Fibroblast of the aortic adventitia (primary cell): ENCODE measurements around the gene CCDC27. TPM values are rescaled to one million over a fixed set of nuclear protein-coding genes. Genes with fewer than 3 reads are reported as not detected.

Source experiments
- DNase-seq: peaks from one replicate; pipeline ENCODE4 v3.0.0-alpha.2; 2010; ENCODE audit warnings: low read depth
- H3K4me3 ChIP-seq: 2 replicates; pipeline ENCODE4 v1.5.1; 2011; ENCODE audit warnings: low read depth, mild to moderate bottlenecking, control low read depth, low read length, moderate library complexity
- CTCF ChIP-seq: IDR thresholded peaks from 2 replicates; pipeline ENCODE4 v1.5.1; 2011; ENCODE audit warnings: mild to moderate bottlenecking, low read length, control low read depth, inconsistent platforms; ENCODE audit not compliant: insufficient read depth
- total RNA-seq: library from RNA; depleted of rRNA; stranded (reverse); fragments of >200 nt; gene quantifications from 2 replicates; pipeline ENCODE4 v1.2.3, GENCODE V29; 2012; ENCODE audit warnings: low replicate concordance

Gene CCDC27
- not detected in 2 replicates for total RNA-seq

- no peak for TF ChIP-seq CTCF
- no peak for DNase-seq
- H3K4me3 ChIP-seq: no peak within 1 kb of the TSS
These were observed at the start of gene CCDC27 for GRCh38 chr1:3752400-3752945. Gene CCDC27, plus strand, starts transcription at chr1:3752450. Its CDS starts 32 bp downstream, at chr1:3752482.

GRCh38 chr1:3702528-3702927 lies 49.7 kb upstream of the CCDC27 start:
- TF ChIP-seq CTCF: no peak
- no peak for DNase-seq
- H3K4me3 ChIP-seq: no peak overlapping the region

- peak; percentile 53 for DNase-seq
- no peak overlapping the region for H3K4me3 ChIP-seq
- TF ChIP-seq CTCF: peak; percentile 12
These were observed 49.1 kb upstream of the CCDC27 start for GRCh38 chr1:3702990-3703728.

GRCh38 chr1:3703786-3704371 lies 48.4 kb upstream of the CCDC27 start:
- no peak for TF ChIP-seq CTCF
- no peak for DNase-seq

GRCh38 chr1:3705341-3705950 lies 46.8 kb upstream of the CCDC27 start:
- TF ChIP-seq CTCF: no peak
- H3K4me3 ChIP-seq: no peak overlapping the region
- DNase-seq: no peak

More at GRCh38 chr1:3703786-3704371, 48.4 kb upstream of the CCDC27 start:
- H3K4me3 ChIP-seq: no peak overlapping the region

- H3K4me3 ChIP-seq: no peak overlapping the region
- no peak for DNase-seq
- no peak for TF ChIP-seq CTCF
These were observed 45.5 kb upstream of the CCDC27 start for GRCh38 chr1:3706651-3707297.
